NT2/D1 (cell line): Measurements from ENCODE around the gene CYP2E1.
"Not testable (repeated sequence)": the region's sequence is repeated elsewhere in the genome, so short reads cannot be mapped to it uniquely, and the experiment has no call there.

ENCODE experiments used
- SUZ12 ChIP-seq: IDR thresholded peaks from 2 replicates; pipeline ENCODE4 v1.6.1; 2011; ENCODE audit not compliant: insufficient read length, insufficient read depth; ENCODE audit errors: extremely low read depth
- YY1 ChIP-seq: IDR thresholded peaks from 2 replicates; pipeline ENCODE4 v1.6.1; 2011; ENCODE audit not compliant: insufficient read length, insufficient read depth
- ZNF274 ChIP-seq: IDR thresholded peaks from 2 replicates; pipeline ENCODE4 v1.6.1; 2011; ENCODE audit warnings: mild to moderate bottlenecking, low read depth, low read length

DNA sequence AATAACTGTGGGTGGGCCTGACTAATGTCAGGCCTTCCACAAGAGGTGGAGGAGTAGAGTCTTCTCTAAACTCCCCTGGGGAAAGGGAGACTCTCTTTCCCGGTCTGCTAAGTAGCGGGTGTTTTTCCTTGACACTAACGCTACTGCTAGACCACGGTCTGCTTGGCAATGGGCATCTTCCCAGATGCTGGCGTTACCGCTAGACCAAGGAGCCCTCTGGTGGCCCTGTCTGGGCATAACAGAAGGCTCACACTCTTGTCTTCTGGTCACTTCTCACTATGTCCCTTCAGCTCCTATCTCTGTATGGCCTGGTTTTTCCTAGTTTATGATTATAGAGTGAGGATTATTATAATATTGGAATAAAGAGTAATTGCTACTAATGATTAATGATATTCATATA lies 29.8 kb upstream of the CYP2E1 start:
- not testable (repeated sequence) for TF ChIP-seq YY1, ZNF274, SUZ12
